Smooth muscle cell (in vitro differentiated cells): Measurements from ENCODE around the gene FCRLB. TPM values are rescaled to one million over a fixed set of nuclear protein-coding genes. Genes with fewer than 3 reads are reported as not detected.
A peak's percentile ranks its signal among the peaks of the same experiment; 100 is the strongest.

Experiments used
- DNase-seq: peaks from one replicate; lab custom pipeline; 2025; ENCODE audit not compliant: unreplicated experiment; lab: John Stamatoyannopoulos, UW
- H2AFZ ChIP-seq: fragments of 200-600 bp; sonication (generic); 2 replicates; pipeline ENCODE4 v1.6.0; 2016; ENCODE audit warnings: antibody characterized with exemption, low read depth, mild to moderate bottlenecking
- H3F3A ChIP-seq: fragments of 200-600 bp; sonication (generic); 2 replicates; pipeline ENCODE4 v1.6.0; 2017; ENCODE audit warnings: antibody characterized with exemption, low read depth
- H3K27ac ChIP-seq: fragments of 200-600 bp; sonication (generic); 2 replicates; pipeline ENCODE4 v1.5.1; 2016; ENCODE audit warnings: low read depth, mild to moderate bottlenecking
- H3K27me3 ChIP-seq: fragments of 200-600 bp; sonication (generic); 2 replicates; pipeline ENCODE4 v1.6.1; 2016; ENCODE audit warnings: low read depth, mild to moderate bottlenecking
- H3K36me3 ChIP-seq: fragments of 200-600 bp; sonication (generic); 2 replicates; pipeline ENCODE4 v1.5.1; 2016; ENCODE audit warnings: low read depth
- H3K4me1 ChIP-seq: fragments of 200-600 bp; sonication (generic); 2 replicates; pipeline ENCODE4 v1.5.1; 2016; ENCODE audit warnings: low read depth
- H3K4me2 ChIP-seq: fragments of 200-600 bp; sonication (generic); 2 replicates; pipeline ENCODE4 v1.6.0; 2016; ENCODE audit warnings: mild to moderate bottlenecking
- H3K4me3 ChIP-seq: fragments of 200-600 bp; sonication (generic); 2 replicates; pipeline ENCODE4 v1.5.1; 2016; ENCODE audit warnings: mild to moderate bottlenecking
- H3K79me2 ChIP-seq: fragments of 200-600 bp; sonication (generic); 2 replicates; pipeline ENCODE4 v1.6.0; 2016; ENCODE audit warnings: low read depth, mild to moderate bottlenecking
- H3K9ac ChIP-seq: fragments of 200-600 bp; sonication (generic); 2 replicates; pipeline ENCODE4 v1.6.0; 2016; ENCODE audit warnings: low read depth
- H3K9me3 ChIP-seq: fragments of 200-600 bp; sonication (generic); replicated peaks from 2 replicates; pipeline ENCODE4 v1.5.1; 2016; ENCODE audit warnings: low read depth
- H4K20me1 ChIP-seq: fragments of 200-600 bp; sonication (generic); 2 replicates; pipeline ENCODE4 v1.6.0; 2016; ENCODE audit warnings: low read depth
- CTCF ChIP-seq: fragments of 200-600 bp; sonication (generic); IDR thresholded peaks from 2 replicates; pipeline ENCODE4 v1.5.1; 2017; ENCODE audit warnings: borderline replicate concordance, mild to moderate bottlenecking, antibody characterized with exemption; ENCODE audit not compliant: insufficient read depth, poor library complexity, severe bottlenecking
- WGBS: methylation state at CpG from one replicate; pipeline ENCODE4 v1.1.7; 2016; ENCODE audit warnings: low lambda C conversion rate; 5-methylcytosine and 5-hydroxymethylcytosine counted together
- polyA plus RNA-seq: library from polyadenylated mRNA; unstranded; fragments of >200 nt; fragmentation: Nextera tagmentation; extraction: Ambion mirVana; gene quantifications from 2 replicates; pipeline ENCODE4 v1.2.1, GENCODE V29; 2016
- total RNA-seq: library from RNA; depleted of rRNA; stranded (reverse); fragments of >200 nt; gene quantifications from 2 replicates; pipeline ENCODE4 v1.2.3, GENCODE V29; 2014

The FCRLB gene
- total and polyA plus RNA-seq, 2 experiments from 2014 or later: 0.50 to 0.99 TPM

GRCh38 chr1:161743231-161743630 is 21.9 kb downstream of the FCRLB start:
- Histone ChIP-seq H3F3A (no peaks in the 10 kb centered on the region), H4K20me1 (no peaks in the 10 kb centered on the region), H3K36me3 (no peaks in the 10 kb centered on the region), H3K9me3 (no peaks in the 10 kb centered on the region), H3K27me3 (no peaks in the 10 kb centered on the region), H2AFZ (no peak overlapping the region), H3K27ac (peak overlapping the region; percentile 58), H3K4me1 (no peaks in the 10 kb centered on the region), H3K9ac (peak overlapping the region; percentile 17), H3K4me2 (no peak overlapping the region), H3K4me3 (no peak overlapping the region), H3K79me2 (no peaks in the 10 kb centered on the region)
- DNase-seq: no peak
- TF ChIP-seq CTCF: no peak
- WGBS: 67% methylated on average over 9 of the region's 9 CpGs

- Histone ChIP-seq H3K27ac (no peak overlapping the region), H3K79me2 (peaks cover 22% of the 10 kb centered on the region), H3K27me3 (no peaks in the 10 kb centered on the region), H3K4me1 (peaks cover 5% of the 10 kb centered on the region), H3K36me3 (peaks cover 6% of the 10 kb centered on the region), H3K4me2 (no peak overlapping the region), H3K9me3 (no peaks in the 10 kb centered on the region), H3K4me3 (no peak overlapping the region), H2AFZ (no peak overlapping the region), H3F3A (no peaks in the 10 kb centered on the region), H3K9ac (no peak overlapping the region), H4K20me1 (peaks cover 12% of the 10 kb centered on the region)
- WGBS: 73% methylated on average over 6 of the region's 6 CpGs
- TF ChIP-seq CTCF: no peak
- no peak for DNase-seq
Measured at GRCh38 chr1:161747801-161748200, 26.5 kb downstream of the FCRLB start.

GRCh38 chr1:161749509-161750407 is 28.4 kb downstream of the FCRLB start, which contains the start of gene DUSP12:
Gene DUSP12 (plus strand): TSS chr1:161749786. CDS start chr1:161749802, 16 bp downstream.
- WGBS: under 1% methylated on average over 64 of the region's 65 CpGs

More at GRCh38 chr1:161749509-161750407, 28.4 kb downstream of the FCRLB start, which contains the start of gene DUSP12:
- Histone ChIP-seq H3K4me3 (peak within 1 kb of the TSS; percentile 77), H2AFZ (peak within 1 kb of the TSS; percentile 84), H3F3A (no peaks in the 10 kb centered on the region), H3K27ac (peak within 1 kb of the TSS; percentile 82), H3K9me3 (no peaks in the 10 kb centered on the region), H4K20me1 (peaks cover 19% of the 10 kb centered on the region), H3K4me1 (peaks cover 5% of the 10 kb centered on the region), H3K9ac (peak within 1 kb of the TSS; percentile 85), H3K36me3 (peaks cover 22% of the 10 kb centered on the region), H3K4me2 (peak within 1 kb of the TSS; percentile 88), H3K79me2 (peaks cover 33% of the 10 kb centered on the region), H3K27me3 (no peaks in the 10 kb centered on the region)
- TF ChIP-seq CTCF: no peak
- DNase-seq: peak; percentile 86
